KMS-11 (cell line): ENCODE data around the gene CALR3.

Source experiments
- H2AFZ ChIP-seq: fragments of 200-600 bp; sonication (generic); 2 replicates; pipeline ENCODE4 v1.6.1; 2016; ENCODE audit warnings: antibody characterized with exemption, mixed run types, low read depth
- H3K27ac ChIP-seq: fragments of 200-600 bp; sonication (generic); 2 replicates; pipeline ENCODE4 v1.6.1; 2016; ENCODE audit warnings: mild to moderate bottlenecking, mixed run types
- H3K27me3 ChIP-seq: fragments of 200-600 bp; sonication (generic); 2 replicates; pipeline ENCODE4 v1.6.1; 2017; ENCODE audit warnings: mild to moderate bottlenecking, low read depth, mixed run types, moderate library complexity; ENCODE audit not compliant: insufficient read depth
- H3K36me3 ChIP-seq: fragments of 200-600 bp; sonication (generic); 2 replicates; pipeline ENCODE4 v1.6.1; 2017; ENCODE audit warnings: mild to moderate bottlenecking, mixed run types; ENCODE audit not compliant: insufficient read depth
- H3K4me1 ChIP-seq: fragments of 200-600 bp; sonication (generic); 2 replicates; pipeline ENCODE4 v1.6.1; 2016; ENCODE audit warnings: mild to moderate bottlenecking, low read depth, mixed run types; ENCODE audit not compliant: poor library complexity, severe bottlenecking
- H3K4me2 ChIP-seq: fragments of 200-600 bp; sonication (generic); 2 replicates; pipeline ENCODE4 v1.7.0; 2016; ENCODE audit warnings: mild to moderate bottlenecking, mixed run types
- H3K4me3 ChIP-seq: fragments of 200-600 bp; sonication (generic); IDR thresholded peaks from 2 replicates; pipeline ENCODE4 v1.6.1; 2017; ENCODE audit warnings: low read depth, low read length, mixed read lengths; ENCODE audit not compliant: insufficient read depth
- H3K79me2 ChIP-seq: fragments of 200-600 bp; sonication (generic); 2 replicates; pipeline ENCODE4 v1.6.1; 2016; ENCODE audit warnings: low read depth, mixed run types; ENCODE audit not compliant: insufficient read depth
- H3K9ac ChIP-seq: fragments of 200-600 bp; sonication (generic); 2 replicates; pipeline ENCODE4 v1.6.1; 2016; ENCODE audit warnings: mild to moderate bottlenecking, mixed run types
- H4K20me1 ChIP-seq: fragments of 200-600 bp; sonication (generic); 2 replicates; pipeline ENCODE4 v1.6.1; 2016; ENCODE audit warnings: mild to moderate bottlenecking, mixed run types; ENCODE audit not compliant: insufficient read depth
- TF ChIP-seq, protein P1 (sequence below): fragments of 200-600 bp; sonication (generic); conservative IDR thresholded peaks from 2 replicates; pipeline ENCODE4 v1.6.1; 2017; ENCODE audit warnings: low read depth, mild to moderate bottlenecking, antibody characterized with exemption, low read length, moderate library complexity, mixed read lengths

Gene CALR3

DNA sequence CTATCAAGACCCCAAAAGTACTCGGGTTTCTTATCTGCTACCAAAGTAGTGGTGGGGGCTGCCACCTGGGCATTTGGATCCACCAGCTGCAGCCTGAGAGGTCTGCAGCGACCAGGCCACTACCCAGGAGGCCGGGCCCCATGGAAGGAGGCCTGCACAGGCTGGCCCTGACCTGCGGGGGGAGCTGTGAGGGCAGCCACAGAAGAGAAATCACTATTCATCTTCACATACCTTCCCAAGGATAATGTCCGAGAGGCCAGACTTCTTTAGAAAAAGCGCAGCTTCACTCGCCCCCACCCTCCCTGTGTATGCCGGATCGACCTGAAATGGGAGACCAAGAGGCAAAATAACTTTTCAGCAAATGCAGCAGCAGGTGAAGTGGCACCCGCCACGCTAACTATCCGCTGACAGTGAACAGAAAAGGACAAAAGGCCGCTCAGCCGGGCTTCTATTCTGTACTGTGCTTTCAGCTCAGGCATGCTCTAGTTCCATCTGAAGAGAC lies 54.3 kb downstream of the CALR3 start:
- Histone ChIP-seq H3K36me3 (no peaks in the 10 kb centered on the region), H3K27ac (no peak overlapping the region), H3K4me2 (no peak overlapping the region), H4K20me1 (no peaks in the 10 kb centered on the region), H2AFZ (no peak overlapping the region), H3K9ac (no peak overlapping the region), H3K4me1 (peaks cover 67% of the 10 kb centered on the region), H3K79me2 (peaks cover 45% of the 10 kb centered on the region; the same call in 1 of the 2 replicates), H3K4me3 (no peak overlapping the region), H3K27me3 (no peaks in the 10 kb centered on the region)
- TF ChIP-seq, protein P1, sequence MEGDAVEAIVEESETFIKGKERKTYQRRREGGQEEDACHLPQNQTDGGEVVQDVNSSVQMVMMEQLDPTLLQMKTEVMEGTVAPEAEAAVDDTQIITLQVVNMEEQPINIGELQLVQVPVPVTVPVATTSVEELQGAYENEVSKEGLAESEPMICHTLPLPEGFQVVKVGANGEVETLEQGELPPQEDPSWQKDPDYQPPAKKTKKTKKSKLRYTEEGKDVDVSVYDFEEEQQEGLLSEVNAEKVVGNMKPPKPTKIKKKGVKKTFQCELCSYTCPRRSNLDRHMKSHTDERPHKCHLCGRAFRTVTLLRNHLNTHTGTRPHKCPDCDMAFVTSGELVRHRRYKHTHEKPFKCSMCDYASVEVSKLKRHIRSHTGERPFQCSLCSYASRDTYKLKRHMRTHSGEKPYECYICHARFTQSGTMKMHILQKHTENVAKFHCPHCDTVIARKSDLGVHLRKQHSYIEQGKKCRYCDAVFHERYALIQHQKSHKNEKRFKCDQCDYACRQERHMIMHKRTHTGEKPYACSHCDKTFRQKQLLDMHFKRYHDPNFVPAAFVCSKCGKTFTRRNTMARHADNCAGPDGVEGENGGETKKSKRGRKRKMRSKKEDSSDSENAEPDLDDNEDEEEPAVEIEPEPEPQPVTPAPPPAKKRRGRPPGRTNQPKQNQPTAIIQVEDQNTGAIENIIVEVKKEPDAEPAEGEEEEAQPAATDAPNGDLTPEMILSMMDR, result peak; percentile 38; the same call in 1 of the 2 replicates

DNA sequence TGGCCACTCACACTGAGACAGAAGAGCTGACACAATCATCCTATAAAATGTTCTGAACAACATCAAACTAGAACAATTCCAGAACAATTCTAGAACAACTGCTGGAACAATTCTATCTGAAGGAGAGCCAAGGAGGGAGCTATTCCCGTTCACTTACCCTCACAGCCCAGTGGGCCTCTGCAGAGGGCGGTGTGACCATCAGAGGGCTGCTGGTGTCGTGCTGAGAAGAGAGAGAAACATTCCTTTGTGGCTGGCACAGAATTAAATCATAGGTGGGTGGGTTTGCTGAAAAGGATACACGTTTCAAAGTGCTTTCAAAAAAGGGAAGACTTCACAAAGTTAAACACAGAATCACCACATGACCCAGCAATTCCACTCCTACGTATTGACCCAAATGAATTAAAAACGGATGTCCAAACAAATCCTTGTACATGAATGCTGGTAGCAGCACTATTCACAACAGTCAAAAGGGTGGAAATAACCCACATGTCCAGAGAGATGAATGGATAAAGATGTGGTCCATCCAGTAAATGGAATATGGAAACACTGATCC lies 59.1 kb downstream of the CALR3 start:
- TF ChIP-seq, protein P1, result no peak
- Histone ChIP-seq H3K4me3 (no peak overlapping the region), H3K4me2 (peak overlapping the region; percentile 84), H3K79me2 (peaks cover 7% of the 10 kb centered on the region; the same call in 1 of the 2 replicates), H4K20me1 (no peaks in the 10 kb centered on the region), H2AFZ (0 out of 2 replicates have a peak overlapping the region, but pooled peaks have one; percentile 31), H3K27ac (peak overlapping the region; percentile 99), H3K9ac (peak overlapping the region; percentile 77), H3K4me1 (peaks cover 78% of the 10 kb centered on the region), H3K36me3 (no peaks in the 10 kb centered on the region), H3K27me3 (no peaks in the 10 kb centered on the region)

DNA sequence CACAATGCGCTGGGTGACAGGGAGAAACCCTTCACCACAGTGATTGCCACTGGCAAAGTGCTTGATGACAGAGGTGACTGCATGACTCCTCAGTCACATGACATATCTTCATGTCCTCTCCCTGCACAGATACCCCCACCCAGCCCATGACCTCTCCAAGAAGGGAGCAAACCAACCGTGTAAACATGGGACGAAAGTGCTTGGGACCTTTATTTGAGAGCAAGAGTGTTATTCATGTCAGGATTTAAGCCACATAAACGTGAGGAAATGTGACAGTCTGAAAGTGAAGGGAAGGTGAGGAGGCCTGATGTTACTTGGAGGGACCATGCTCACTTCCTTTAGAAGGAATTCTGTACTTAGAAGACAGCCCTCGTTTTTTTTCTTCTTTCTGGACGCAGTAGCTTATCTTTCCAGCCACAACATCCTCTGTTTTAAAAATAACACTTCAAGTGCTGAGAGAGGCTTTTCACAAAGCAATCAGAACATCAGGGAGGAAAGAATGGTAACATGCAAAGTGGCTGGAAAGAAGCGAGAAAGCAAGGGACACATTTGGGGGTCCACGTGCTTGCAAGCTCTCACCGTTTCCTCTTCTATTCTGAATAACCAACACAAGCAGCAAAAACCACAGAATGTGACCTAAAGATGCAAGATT lies 59.8 kb downstream of the CALR3 start:
- Histone ChIP-seq H4K20me1 (no peaks in the 10 kb centered on the region), H3K27ac (peak overlapping the region; percentile 99), H2AFZ (peak overlapping the region; percentile 31; the same call in 1 of the 2 replicates), H3K36me3 (no peaks in the 10 kb centered on the region), H3K4me1 (peaks cover 78% of the 10 kb centered on the region), H3K79me2 (0 out of 2 replicates have a peak, but pooled peaks cover 1% of the 10 kb centered on the region), H3K9ac (peak overlapping the region; percentile 77), H3K27me3 (no peaks in the 10 kb centered on the region), H3K4me3 (no peak overlapping the region), H3K4me2 (peak overlapping the region; percentile 84)
- TF ChIP-seq, protein P1, result no peak

DNA sequence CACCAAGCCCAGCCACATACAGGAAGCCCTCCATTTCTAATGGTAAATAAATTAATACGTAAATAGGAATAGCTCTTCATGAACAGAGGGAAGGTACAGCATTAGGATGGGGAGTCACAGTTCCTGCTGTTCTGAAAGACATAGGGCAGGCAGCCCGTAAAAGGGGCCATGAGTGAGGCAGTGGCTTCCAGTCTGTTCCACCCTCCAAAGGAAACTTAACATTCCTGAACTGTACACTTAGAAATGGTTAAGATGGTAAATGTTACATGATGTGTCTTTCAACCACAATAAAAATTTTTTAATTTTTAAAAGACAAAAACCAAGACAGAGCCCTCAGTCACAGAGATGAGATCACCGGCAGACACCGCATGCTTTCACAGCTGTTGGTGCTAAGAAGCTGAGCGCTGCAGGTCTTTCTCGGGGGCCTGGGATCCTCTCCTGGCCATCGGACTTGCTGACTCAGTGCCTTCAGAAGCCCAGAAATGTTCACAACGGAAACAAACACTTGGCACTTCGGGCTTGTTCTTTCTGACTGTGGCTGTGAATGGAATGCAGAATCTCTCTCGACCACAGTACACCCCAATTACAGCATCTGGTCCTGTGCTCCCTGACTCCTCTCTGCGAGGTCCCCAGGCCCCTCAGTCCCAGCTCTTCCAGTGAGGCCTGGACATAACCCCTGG lies 60.6 kb downstream of the CALR3 start:
- TF ChIP-seq, protein P1, result no peak
- H3K79me2 ChIP-seq, result no peaks in the 10 kb centered on the region
- H3K4me3 ChIP-seq, result no peak overlapping the region
- peak overlapping the region; percentile 84 for H3K4me2 ChIP-seq
- peak overlapping the region; percentile 31; the same call in 1 of the 2 replicates for H2AFZ ChIP-seq
- peaks cover 74% of the 10 kb centered on the region for H3K4me1 ChIP-seq
- peak overlapping the region; percentile 99 for H3K27ac ChIP-seq
- H4K20me1 ChIP-seq, result no peaks in the 10 kb centered on the region
- no peaks in the 10 kb centered on the region for H3K27me3 ChIP-seq
- H3K36me3 ChIP-seq, result no peaks in the 10 kb centered on the region
- H3K9ac ChIP-seq, result peak overlapping the region; percentile 77
